GM23338 (cell line): ENCODE data around the gene INO80.

Experiments
- TF ChIP-seq, protein P1 (sequence below): IDR thresholded peaks from one replicate; pipeline ENCODE4 v1.6.1; 2018; ENCODE audit warnings: antibody characterized with exemption; ENCODE audit not compliant: unreplicated experiment
- TF ChIP-seq, protein P2 (sequence below): IDR thresholded peaks from 2 replicates; pipeline ENCODE4 v1.6.1; 2016; ENCODE audit warnings: antibody characterized with exemption

DNA sequence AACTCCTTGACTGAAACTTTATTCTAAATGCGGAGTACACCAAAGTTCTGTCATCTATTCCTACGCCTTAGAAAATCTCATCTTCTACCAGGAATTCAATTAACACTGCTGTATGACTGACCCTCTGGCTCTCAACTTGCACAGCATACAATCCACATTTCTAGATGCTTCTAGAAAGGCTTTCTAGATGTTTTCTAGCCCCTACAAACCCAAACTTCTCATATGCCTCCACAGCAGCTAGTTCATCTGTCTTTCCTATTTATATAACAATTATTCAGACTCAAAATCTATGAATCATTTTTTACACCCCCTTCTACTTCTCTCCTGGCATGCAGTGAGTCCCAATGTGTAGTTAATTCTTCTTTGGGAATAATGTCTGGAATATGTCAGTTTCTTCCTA, 13.2 kb downstream of the INO80 start:
- TF ChIP-seq, protein P1, sequence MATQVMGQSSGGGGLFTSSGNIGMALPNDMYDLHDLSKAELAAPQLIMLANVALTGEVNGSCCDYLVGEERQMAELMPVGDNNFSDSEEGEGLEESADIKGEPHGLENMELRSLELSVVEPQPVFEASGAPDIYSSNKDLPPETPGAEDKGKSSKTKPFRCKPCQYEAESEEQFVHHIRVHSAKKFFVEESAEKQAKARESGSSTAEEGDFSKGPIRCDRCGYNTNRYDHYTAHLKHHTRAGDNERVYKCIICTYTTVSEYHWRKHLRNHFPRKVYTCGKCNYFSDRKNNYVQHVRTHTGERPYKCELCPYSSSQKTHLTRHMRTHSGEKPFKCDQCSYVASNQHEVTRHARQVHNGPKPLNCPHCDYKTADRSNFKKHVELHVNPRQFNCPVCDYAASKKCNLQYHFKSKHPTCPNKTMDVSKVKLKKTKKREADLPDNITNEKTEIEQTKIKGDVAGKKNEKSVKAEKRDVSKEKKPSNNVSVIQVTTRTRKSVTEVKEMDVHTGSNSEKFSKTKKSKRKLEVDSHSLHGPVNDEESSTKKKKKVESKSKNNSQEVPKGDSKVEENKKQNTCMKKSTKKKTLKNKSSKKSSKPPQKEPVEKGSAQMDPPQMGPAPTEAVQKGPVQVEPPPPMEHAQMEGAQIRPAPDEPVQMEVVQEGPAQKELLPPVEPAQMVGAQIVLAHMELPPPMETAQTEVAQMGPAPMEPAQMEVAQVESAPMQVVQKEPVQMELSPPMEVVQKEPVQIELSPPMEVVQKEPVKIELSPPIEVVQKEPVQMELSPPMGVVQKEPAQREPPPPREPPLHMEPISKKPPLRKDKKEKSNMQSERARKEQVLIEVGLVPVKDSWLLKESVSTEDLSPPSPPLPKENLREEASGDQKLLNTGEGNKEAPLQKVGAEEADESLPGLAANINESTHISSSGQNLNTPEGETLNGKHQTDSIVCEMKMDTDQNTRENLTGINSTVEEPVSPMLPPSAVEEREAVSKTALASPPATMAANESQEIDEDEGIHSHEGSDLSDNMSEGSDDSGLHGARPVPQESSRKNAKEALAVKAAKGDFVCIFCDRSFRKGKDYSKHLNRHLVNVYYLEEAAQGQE, result no peak
- TF ChIP-seq, protein P2, sequence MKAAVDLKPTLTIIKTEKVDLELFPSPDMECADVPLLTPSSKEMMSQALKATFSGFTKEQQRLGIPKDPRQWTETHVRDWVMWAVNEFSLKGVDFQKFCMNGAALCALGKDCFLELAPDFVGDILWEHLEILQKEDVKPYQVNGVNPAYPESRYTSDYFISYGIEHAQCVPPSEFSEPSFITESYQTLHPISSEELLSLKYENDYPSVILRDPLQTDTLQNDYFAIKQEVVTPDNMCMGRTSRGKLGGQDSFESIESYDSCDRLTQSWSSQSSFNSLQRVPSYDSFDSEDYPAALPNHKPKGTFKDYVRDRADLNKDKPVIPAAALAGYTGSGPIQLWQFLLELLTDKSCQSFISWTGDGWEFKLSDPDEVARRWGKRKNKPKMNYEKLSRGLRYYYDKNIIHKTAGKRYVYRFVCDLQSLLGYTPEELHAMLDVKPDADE, result no peak
